Right lobe of liver (tissue), 4 donors: ENCODE measurements around the gene MARK4.

ENCODE experiments used
- POLR2A ChIP-seq: fragments of 450-650 bp; IDR thresholded peaks from one replicate; pipeline ENCODE4 v1.6.1; 2017; ENCODE audit warnings: antibody characterized with exemption, mild to moderate bottlenecking
- TF ChIP-seq, protein P1 (sequence below), 4 donors: fragments of 200-600 bp in 3 of 4; fragments of 450-650 bp in 1 of 4; IDR thresholded peaks; one replicate each; pipeline versions ENCODE4 v1.5.1 to v1.8.0; 2016 to 2022; ENCODE audit warnings: antibody characterized with exemption in 4 of 4, mild to moderate bottlenecking in 2 of 4
- donor health status: DM: no; HTN: no; CAD: no.
- donor health status: DM: no; HTN: no; CAD: no.
- donor health status: DM: no; HTN: yes; CAD: no.

DNA sequence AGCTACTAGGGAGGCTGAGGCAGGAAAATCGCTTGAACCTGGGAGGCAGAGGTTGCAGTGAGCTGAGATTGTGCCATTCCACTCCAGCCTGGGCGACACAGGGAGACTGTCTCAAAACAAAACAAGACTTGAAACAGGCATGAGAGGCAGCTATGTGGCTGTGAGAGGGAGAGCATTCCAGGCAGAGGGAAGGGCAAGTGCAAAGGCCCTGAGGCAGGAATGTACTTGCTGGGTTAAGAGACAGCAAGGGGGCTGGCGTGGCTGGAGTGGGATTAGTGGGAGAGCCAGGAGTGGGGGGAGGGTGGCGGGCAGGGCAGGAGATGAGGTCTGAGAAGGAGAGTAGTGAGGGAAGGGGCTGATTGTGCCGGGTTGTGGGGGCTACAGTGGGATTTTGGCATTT is 27.2 kb upstream of the MARK4 start:
- TF ChIP-seq POLR2A = no peak
- TF ChIP-seq, protein P1, sequence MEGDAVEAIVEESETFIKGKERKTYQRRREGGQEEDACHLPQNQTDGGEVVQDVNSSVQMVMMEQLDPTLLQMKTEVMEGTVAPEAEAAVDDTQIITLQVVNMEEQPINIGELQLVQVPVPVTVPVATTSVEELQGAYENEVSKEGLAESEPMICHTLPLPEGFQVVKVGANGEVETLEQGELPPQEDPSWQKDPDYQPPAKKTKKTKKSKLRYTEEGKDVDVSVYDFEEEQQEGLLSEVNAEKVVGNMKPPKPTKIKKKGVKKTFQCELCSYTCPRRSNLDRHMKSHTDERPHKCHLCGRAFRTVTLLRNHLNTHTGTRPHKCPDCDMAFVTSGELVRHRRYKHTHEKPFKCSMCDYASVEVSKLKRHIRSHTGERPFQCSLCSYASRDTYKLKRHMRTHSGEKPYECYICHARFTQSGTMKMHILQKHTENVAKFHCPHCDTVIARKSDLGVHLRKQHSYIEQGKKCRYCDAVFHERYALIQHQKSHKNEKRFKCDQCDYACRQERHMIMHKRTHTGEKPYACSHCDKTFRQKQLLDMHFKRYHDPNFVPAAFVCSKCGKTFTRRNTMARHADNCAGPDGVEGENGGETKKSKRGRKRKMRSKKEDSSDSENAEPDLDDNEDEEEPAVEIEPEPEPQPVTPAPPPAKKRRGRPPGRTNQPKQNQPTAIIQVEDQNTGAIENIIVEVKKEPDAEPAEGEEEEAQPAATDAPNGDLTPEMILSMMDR (IDR thresholded peaks at IDR 0.05) = no peak
